HG03045 (cell line): ENCODE measurements around the gene KCNN3.

Source experiments
- ATAC-seq: cut with Tn5 transposase; IDR thresholded peaks from one replicate; pipeline ENCODE4 v1.9.1; 2021; ENCODE audit warnings: mild to moderate bottlenecking, moderate library complexity; ENCODE audit not compliant: unreplicated experiment

The KCNN3 gene

GRCh38 chr1:154797175-154797574 lies 72.9 kb downstream of the KCNN3 start:
- no peak for ATAC-seq

GRCh38 chr1:154796303-154796892 lies 73.7 kb downstream of the KCNN3 start:
- ATAC-seq: no peak

- no peak for ATAC-seq
Measured at GRCh38 chr1:154794608-154795007, 75.5 kb downstream of the KCNN3 start.

- ATAC-seq: no peak
Measured at GRCh38 chr1:154793685-154794084, 76.4 kb downstream of the KCNN3 start.

GRCh38 chr1:154792899-154793298 lies 77.2 kb downstream of the KCNN3 start:
- no peak for ATAC-seq

DNA sequence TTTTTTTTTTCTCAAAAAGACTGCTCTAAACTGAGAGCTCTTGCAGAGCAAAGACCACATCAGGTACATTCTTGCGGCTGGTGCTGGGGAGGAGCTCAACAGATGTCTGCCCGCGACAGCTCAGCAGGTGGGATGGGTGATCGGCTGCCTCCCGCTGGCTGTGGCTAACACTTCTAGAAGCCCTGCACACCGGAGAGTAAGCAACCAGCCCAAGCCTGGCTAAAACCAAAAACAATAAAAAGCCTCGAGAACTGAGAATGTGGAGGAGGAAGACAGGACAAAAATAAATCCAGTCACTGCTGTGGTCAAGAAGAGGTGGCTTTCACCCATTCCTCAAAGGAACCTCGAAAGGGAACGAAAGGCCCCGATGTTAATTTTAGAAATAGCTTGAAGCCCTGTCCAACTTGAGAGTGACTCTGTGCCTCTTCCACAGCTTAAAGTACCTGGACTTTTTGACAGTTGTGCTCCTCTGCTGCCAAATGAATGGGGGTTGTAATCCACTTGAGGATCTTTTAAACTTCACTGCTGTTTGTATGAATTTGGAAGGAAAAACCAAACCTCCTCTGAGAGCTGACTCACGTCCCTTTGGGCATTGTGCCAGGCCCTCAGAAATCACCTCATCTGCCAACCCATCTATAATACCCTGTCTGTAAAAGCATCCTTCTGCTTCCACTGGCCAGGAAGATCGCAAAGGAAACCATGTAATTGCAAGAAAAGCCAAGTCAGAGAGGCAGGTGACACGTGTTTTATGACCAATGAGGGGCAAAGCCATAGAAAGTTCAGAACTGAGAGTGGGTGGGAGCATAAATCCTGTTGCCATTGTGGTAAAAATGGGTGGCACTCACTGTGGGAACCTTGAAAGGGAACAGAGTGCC lies 78.6 kb downstream of the KCNN3 start:
- peak; percentile 86 for ATAC-seq

GRCh38 chr1:154788886-154789285 lies 81.2 kb downstream of the KCNN3 start:
- no peak for ATAC-seq

- no peak for ATAC-seq
Measured at GRCh38 chr1:154788110-154788870, 81.8 kb downstream of the KCNN3 start.

- ATAC-seq: no peak
Measured at GRCh38 chr1:154786804-154787570, 83.1 kb downstream of the KCNN3 start.

- ATAC-seq: peak; percentile 55
Measured at GRCh38 chr1:154784924-154785531, 85.1 kb downstream of the KCNN3 start.

DNA sequence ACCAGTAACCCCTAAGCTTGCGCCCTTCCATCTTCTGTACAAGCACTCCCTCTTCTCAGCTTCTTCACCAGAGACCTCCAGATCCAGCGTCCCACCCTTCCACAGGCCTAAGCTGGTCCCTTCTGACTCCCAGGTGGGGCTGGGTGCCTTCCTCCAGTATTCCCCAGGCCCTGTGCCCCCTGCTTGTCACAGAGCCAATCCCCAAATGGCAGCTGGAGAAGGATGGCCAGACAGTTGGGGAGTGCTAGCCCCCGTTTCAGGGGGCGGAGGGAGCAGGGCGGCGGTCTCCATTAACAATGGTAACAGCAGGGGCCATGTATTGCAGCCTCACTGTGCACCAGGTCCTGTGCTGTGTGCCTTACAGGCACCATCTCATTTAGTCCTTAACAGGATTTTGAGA lies 85.7 kb downstream of the KCNN3 start:
- ATAC-seq: no peak

- ATAC-seq: no peak
Measured at GRCh38 chr1:154783976-154784375, 86.1 kb downstream of the KCNN3 start.

- no peak for ATAC-seq
Measured at GRCh38 chr1:154780541-154780940, 89.5 kb downstream of the KCNN3 start.

DNA sequence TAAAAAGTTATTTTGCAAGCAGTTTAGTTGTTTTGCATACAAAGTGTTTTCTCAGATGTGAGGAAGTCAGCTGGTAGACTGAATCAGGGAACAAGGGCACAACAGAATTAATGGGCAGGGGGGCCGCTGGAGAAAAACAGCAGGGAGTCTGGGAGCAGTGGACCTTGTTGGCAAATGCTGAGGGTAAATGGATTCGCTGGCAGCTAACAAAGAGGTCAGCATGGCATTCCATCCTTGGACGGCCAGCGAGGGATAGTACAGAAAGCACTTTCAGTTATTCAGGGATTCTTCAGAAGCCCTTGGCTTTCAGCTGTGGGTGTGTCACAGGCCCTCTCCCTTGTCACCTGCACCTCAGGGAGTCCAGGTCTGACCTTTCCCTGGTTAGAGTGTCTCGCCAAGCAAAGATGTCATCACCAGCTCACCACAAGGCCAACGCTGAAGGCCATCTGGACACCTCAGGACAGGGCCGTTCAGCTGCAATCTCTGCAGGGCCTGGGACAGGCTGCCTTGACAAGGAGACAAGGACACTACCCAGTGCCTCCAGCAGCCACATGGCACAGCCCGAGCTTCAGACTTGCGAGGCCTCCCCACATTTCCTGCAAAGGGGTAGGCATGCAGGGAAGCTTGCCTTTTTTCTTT lies 90.4 kb downstream of the KCNN3 start:
- ATAC-seq: no peak

DNA sequence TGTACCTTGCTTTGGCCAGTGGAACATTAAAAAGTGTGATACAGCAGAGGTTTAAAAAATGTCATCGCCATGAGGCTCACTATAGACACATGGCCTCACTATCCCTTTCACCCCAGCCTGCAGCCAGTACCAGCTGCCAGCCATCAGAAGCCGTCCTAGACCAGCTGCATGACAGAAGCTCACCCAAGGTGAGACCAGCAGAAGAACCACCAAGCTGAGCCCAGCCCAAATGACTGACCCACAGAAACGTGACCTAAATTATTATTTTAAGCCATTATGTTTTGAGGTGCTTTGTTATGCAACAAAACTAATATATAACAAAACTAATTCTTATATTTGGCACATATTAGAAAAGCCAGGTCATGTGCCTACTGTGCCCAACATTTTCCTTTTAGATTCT lies 91.1 kb downstream of the KCNN3 start:
- ATAC-seq: no peak

- no peak for ATAC-seq
Measured at GRCh38 chr1:154778275-154778674, 91.8 kb downstream of the KCNN3 start.

DNA sequence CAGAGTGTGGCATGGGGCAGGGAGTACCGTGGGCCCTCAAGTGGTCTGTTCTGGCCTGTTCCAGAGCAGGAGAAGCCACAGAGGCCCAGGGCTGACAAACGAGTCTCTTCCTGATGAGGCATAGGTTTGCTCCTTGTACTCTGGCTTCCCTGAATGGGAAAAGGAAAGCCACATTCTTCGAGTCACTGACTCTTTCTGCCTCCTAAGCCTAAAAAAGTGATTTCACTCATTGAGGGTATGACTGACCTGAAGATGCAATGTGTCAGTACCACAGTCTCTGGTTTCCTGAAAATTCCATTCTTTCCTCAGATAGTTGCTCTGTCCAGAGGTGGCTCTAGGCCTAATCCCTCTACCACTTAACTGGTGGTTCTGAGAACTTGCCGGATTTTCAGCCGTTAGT lies 92.3 kb downstream of the KCNN3 start:
- ATAC-seq: no peak

GRCh38 chr1:154777154-154777553 lies 92.9 kb downstream of the KCNN3 start:
- ATAC-seq: no peak

DNA sequence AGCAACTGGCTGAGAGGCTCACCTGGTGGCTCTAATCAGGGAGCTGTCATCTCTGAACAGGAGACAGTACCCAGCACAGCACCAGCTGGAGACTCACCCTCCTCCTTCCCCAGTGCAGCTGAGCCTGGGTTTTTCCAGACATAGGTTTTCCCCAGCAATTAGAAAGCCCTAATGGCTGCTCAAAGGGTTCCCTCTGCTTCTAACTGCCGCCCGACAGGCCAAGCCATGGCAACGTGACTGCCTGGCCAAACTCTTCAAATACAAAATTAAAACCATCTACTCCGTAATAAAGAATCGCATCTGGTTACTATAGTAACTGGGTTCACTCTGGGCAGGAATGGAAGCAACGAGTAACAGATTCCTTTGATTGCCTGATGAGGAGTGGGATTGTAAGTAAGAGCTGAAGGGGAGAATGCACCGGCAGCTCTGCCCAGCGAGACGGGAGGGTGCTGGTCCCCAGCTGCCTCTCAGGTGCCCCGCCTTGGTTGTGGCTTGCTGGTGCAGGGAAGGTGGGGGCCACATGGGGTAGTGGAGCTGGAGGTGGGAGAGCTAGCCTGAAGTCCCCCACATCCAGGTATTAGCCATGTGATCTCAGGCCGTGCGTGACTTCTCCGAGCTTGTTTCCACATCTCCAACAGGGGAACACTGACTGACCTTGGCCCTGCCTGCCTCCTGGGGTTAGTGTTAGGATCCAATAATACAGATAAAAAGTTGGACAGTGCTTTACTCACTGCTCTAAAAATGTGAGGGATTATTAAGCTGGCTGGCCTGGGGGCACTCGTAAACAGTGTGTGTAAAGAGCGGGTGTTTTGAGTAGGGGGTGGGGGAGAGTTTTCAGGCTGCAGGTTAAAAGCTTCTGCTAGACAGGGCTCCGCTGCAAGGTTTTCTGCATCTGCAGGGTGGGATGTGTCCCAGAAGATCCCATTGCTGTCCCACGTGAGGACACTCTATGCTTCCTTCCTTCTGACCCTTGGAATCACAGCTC lies 94.2 kb downstream of the KCNN3 start:
- ATAC-seq: no peak
